TTC549 (cell line): ENCODE measurements around the gene AAK1.

Experiments used
- FAIRE-seq: peaks from 2 replicates; lab custom pipeline; 2012; peaks lifted over from hg19 to GRCh38; lab: Jason Lieb, UNC

Gene AAK1

GRCh38 chr2:69483696-69484095 lies 159.8 kb downstream of the AAK1 start:
- FAIRE-seq, result no peak

GRCh38 chr2:69483024-69483423 lies 160.5 kb downstream of the AAK1 start:
- no peak for FAIRE-seq

- no peak for FAIRE-seq
These were observed 161.1 kb downstream of the AAK1 start for GRCh38 chr2:69482471-69482870.

- no peak for FAIRE-seq
These were observed 162.1 kb downstream of the AAK1 start for GRCh38 chr2:69481421-69481820.

- no peak for FAIRE-seq
These were observed 165.9 kb downstream of the AAK1 start for GRCh38 chr2:69477627-69478026.

- no peak for FAIRE-seq
These were observed 168.9 kb downstream of the AAK1 start for GRCh38 chr2:69474688-69475087.

- no peak for FAIRE-seq
These were observed 171.7 kb downstream of the AAK1 start for GRCh38 chr2:69471793-69472192.

GRCh38 chr2:69470911-69471310 lies 172.6 kb downstream of the AAK1 start:
- FAIRE-seq, result no peak

GRCh38 chr2:69469784-69470183 lies 173.8 kb downstream of the AAK1 start:
- FAIRE-seq, result no peak

GRCh38 chr2:69469375-69469774 lies 174.2 kb downstream of the AAK1 start:
- FAIRE-seq, result no peak

- FAIRE-seq, result no peak
These were observed 176.8 kb downstream of the AAK1 start for GRCh38 chr2:69466728-69467127.

GRCh38 chr2:69465513-69466456 lies 177.8 kb downstream of the AAK1 start:
- no peak for FAIRE-seq

GRCh38 chr2:69464575-69464974 lies 179.0 kb downstream of the AAK1 start:
- no peak for FAIRE-seq

- no peak for FAIRE-seq
These were observed 180.8 kb downstream of the AAK1 start for GRCh38 chr2:69462780-69463179.

- no peak for FAIRE-seq
These were observed 182.1 kb downstream of the AAK1 start for GRCh38 chr2:69461404-69461803.

GRCh38 chr2:69459936-69460335 lies 183.6 kb downstream of the AAK1 start:
- no peak for FAIRE-seq

- no peak for FAIRE-seq
These were observed 186.5 kb downstream of the AAK1 start for GRCh38 chr2:69456950-69457445.

GRCh38 chr2:69456154-69456553 lies 187.4 kb downstream of the AAK1 start:
- no peak for FAIRE-seq

- no peak for FAIRE-seq
These were observed 188.6 kb downstream of the AAK1 start for GRCh38 chr2:69454976-69455375.

GRCh38 chr2:69453475-69454129 lies 189.9 kb downstream of the AAK1 start:
- no peak for FAIRE-seq

- FAIRE-seq, result no peak
These were observed 190.9 kb downstream of the AAK1 start for GRCh38 chr2:69452687-69453086.

- FAIRE-seq, result no peak
These were observed 192.7 kb downstream of the AAK1 start for GRCh38 chr2:69450735-69451416.

GRCh38 chr2:69449906-69450305 lies 193.6 kb downstream of the AAK1 start:
- FAIRE-seq, result no peak
